Cardiac fibroblast (primary cell): ENCODE data around the gene IQGAP2.

ENCODE experiments used
- DNase-seq, 2 donors: peaks; one replicate each; pipeline versions ENCODE4 v3.0.0 to v3.0.0-alpha.2; 2010; ENCODE audit warnings: low read depth in 2 of 2
- H3K4me3 ChIP-seq, 2 donors: replicated peaks in 1 of 2; 1 replicate in 1 of 2; 2 replicates in 1 of 2; pipeline ENCODE4 v1.5.1; 2011; ENCODE audit warnings: low read depth in 2 of 2, low read length in 2 of 2, mild to moderate bottlenecking in 2 of 2, moderate library complexity in 1 of 2
- TF ChIP-seq, protein P1 (sequence below): IDR thresholded peaks from one replicate; pipeline ENCODE4 v1.5.1; 2011; ENCODE audit warnings: low read depth, mild to moderate bottlenecking, low read length, inconsistent platforms

Gene IQGAP2

GRCh38 chr5:76403766-76404222 lies 709 bp downstream of the IQGAP2 start:
- peak overlapping the region in 1 of 2 donors; percentile 54 for H3K4me3 ChIP-seq
- TF ChIP-seq, protein P1, sequence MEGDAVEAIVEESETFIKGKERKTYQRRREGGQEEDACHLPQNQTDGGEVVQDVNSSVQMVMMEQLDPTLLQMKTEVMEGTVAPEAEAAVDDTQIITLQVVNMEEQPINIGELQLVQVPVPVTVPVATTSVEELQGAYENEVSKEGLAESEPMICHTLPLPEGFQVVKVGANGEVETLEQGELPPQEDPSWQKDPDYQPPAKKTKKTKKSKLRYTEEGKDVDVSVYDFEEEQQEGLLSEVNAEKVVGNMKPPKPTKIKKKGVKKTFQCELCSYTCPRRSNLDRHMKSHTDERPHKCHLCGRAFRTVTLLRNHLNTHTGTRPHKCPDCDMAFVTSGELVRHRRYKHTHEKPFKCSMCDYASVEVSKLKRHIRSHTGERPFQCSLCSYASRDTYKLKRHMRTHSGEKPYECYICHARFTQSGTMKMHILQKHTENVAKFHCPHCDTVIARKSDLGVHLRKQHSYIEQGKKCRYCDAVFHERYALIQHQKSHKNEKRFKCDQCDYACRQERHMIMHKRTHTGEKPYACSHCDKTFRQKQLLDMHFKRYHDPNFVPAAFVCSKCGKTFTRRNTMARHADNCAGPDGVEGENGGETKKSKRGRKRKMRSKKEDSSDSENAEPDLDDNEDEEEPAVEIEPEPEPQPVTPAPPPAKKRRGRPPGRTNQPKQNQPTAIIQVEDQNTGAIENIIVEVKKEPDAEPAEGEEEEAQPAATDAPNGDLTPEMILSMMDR = no peak
- DNase-seq = peak in 1 of 2 donors; percentile 2

GRCh38 chr5:76404223-76405211 lies 1.4 kb downstream of the IQGAP2 start:
- H3K4me3 ChIP-seq = no peak overlapping the region
- TF ChIP-seq, protein P1 = no peak
- DNase-seq = peak in 1 of 2 donors; percentile 2

- TF ChIP-seq, protein P1 = no peak
- H3K4me3 ChIP-seq = no peak overlapping the region
These were observed 2.9 kb downstream of the IQGAP2 start for GRCh38 chr5:76406014-76406413.

GRCh38 chr5:76406673-76407072 lies 3.6 kb downstream of the IQGAP2 start:
- DNase-seq = no peak
- TF ChIP-seq, protein P1 = no peak
- no peak overlapping the region for H3K4me3 ChIP-seq

More at GRCh38 chr5:76406014-76406413, 2.9 kb downstream of the IQGAP2 start:
- DNase-seq = no peak

GRCh38 chr5:76408104-76408654 lies 5.1 kb downstream of the IQGAP2 start:
- no peak for DNase-seq
- TF ChIP-seq, protein P1 = no peak
- H3K4me3 ChIP-seq = no peak overlapping the region

- no peak overlapping the region for H3K4me3 ChIP-seq
- TF ChIP-seq, protein P1 = no peak
- DNase-seq = no peak
These were observed 9.4 kb downstream of the IQGAP2 start for GRCh38 chr5:76412511-76412910.
